Right atrium auricular region (tissue), 2 donors: ENCODE data around the gene SPACA4. TPM values are rescaled to one million over a fixed set of nuclear protein-coding genes. Genes with fewer than 3 reads are reported as not detected.

Source experiments
- DNase-seq: peaks from one replicate; pipeline ENCODE4 v3.0.0-alpha.2; 2019; ENCODE audit warnings: low spot score
- H3K27ac ChIP-seq, 2 donors: fragments of 200-600 bp; sonication (generic); 1 replicate in 1 of 2; 2 replicates in 1 of 2; pipeline ENCODE4 v1.5.1; 2016 to 2019
- H3K27me3 ChIP-seq, 2 donors: fragments of 200-600 bp; sonication (generic); one replicate each; pipeline versions ENCODE4 v1.5.1 to v1.6.0; 2017 to 2019
- H3K36me3 ChIP-seq: fragments of 200-600 bp; sonication (generic); one replicate; pipeline ENCODE4 v1.5.1; 2016
- H3K4me1 ChIP-seq, 2 donors: fragments of 200-600 bp; sonication (generic); one replicate each; pipeline versions ENCODE4 v1.5.1 to v1.6.0; 2017 to 2019
- H3K4me3 ChIP-seq, 2 donors: fragments of 200-600 bp; sonication (generic); 1 replicate in 1 of 2; 2 replicates in 1 of 2; pipeline ENCODE4 v1.5.1; 2017 to 2019; ENCODE audit warnings: mild to moderate bottlenecking in 1 of 2, moderate library complexity in 1 of 2
- H3K9me3 ChIP-seq, 2 donors: fragments of 200-600 bp; sonication (generic); one replicate each; pipeline ENCODE4 v1.5.1; 2019
- CTCF ChIP-seq, 2 donors: fragments of 200-600 bp; sonication (generic); IDR thresholded peaks; one replicate each; pipeline ENCODE4 v1.5.1; 2019; ENCODE audit warnings: antibody characterized with exemption in 2 of 2
- total RNA-seq, 2 donors: library from RNA; depleted of rRNA; stranded (reverse); fragments of >200 nt; gene quantifications; one replicate each; pipeline ENCODE4 v1.1.0, GENCODE V29; 2016

SPACA4 gene
- total RNA-seq, 2 donors from 2014 or later = not detected

DNA sequence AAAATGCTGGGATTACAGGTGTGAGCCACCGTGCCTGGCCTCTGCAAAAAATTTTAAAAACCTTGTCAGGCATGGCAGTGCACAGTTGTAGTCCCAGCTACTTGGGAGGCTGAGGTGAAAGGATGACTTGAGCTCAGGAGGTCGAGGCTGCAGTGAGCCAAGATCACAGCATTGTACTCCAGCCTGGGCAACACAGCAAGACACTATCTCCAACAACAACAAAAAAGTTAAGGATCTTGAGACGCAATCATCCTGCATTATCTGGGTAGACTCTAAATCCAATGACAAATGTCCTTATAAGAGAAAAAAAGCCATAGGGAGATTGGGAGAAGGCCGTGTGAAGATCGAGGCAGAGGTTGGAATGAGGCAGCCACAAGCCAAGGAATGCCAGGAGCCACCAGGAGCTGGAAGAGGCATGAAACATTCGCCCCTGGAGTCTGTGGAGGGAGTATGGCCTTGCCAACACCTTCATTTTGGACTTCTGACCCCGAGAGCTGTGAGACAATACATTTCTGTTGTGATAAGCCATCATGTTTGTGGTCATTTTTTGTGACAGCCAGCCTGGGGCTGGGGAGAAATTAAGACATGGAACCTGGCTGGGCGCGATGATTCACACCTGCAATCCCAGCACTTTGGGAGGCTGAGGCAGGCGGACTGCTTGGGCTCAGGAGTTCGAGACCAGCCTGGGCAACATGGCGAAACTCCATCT, 44.6 kb downstream of the SPACA4 start:
- Histone ChIP-seq H3K27me3 (no peaks in the 10 kb centered on the region), H3K27ac (no peak overlapping the region), H3K4me3 (no peak overlapping the region), H3K4me1 (peaks cover 0 to 4% of the 10 kb centered on the region in 2 donors), H3K36me3 (no peaks in the 10 kb centered on the region), H3K9me3 (no peaks in the 10 kb centered on the region)
- DNase-seq = no peak
- no peak for TF ChIP-seq CTCF (IDR thresholded peaks at IDR 0.05)

DNA sequence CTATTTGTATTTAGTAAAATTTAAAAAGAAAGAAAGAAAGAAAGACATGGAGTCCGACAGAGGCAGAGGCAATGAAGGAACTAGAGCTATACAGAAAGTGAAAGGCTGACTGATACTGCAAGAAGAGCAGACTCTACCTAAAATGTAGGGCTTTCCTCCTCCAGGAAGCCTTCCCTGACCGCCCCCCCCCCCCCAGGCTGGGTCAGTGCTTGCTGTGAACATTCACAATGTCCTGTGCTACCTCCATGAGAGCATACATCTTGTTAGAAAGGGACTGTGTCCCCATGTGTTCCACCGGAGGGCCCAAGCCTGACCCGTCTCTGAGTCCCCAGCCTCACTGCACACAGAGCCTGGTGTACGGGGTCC, 45.1 kb downstream of the SPACA4 start:
- Histone ChIP-seq H3K36me3 (no peaks in the 10 kb centered on the region), H3K27me3 (no peaks in the 10 kb centered on the region), H3K4me1 (no peaks in the 10 kb centered on the region), H3K9me3 (no peaks in the 10 kb centered on the region), H3K27ac (no peak overlapping the region), H3K4me3 (no peak overlapping the region)
- DNase-seq = no peak
- TF ChIP-seq CTCF (IDR thresholded peaks at IDR 0.05) = no peak

DNA sequence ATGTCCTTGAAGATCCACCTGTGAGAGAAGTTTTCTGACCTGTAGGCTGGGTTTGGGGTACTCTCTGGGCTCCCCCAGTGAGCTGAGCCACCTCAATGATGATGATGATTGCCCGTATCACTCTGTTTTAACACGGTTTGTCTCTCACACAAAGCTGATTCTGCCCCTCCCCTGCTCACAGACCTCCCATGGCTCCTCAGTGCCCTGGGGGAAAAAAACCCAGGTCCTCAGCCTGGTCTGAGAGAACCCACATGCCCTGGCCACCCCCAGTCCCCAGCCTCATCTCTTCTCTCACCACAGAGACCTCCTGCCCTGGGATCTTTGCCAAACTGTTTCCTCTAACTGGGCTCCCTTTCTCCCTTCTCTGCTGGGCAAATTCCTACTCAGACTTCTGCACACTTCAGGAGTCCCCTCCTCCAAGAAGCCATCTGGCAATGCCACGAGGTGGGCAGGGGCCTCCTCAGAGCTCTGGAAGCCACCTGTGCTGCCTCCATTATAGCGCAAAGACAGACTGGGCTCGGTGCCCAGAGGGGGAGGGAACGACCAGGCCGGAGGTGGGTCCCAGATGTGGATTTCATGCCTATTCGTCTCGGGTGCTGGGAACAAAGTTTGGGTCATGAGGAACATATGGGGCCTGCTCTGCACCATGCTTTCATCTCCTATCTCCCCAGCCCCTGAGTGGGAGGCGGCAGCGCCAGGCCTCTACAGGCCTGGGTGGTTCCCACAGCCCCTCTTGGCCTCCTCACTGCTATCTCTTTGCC, 47.9 kb downstream of the SPACA4 start:
- Histone ChIP-seq H3K4me3 (no peak overlapping the region), H3K27me3 (no peaks in the 10 kb centered on the region), H3K27ac (no peak overlapping the region), H3K36me3 (no peaks in the 10 kb centered on the region), H3K4me1 (no peaks in the 10 kb centered on the region), H3K9me3 (no peaks in the 10 kb centered on the region)
- no peak for DNase-seq
- TF ChIP-seq CTCF (IDR thresholded peaks at IDR 0.05) = no peak

DNA sequence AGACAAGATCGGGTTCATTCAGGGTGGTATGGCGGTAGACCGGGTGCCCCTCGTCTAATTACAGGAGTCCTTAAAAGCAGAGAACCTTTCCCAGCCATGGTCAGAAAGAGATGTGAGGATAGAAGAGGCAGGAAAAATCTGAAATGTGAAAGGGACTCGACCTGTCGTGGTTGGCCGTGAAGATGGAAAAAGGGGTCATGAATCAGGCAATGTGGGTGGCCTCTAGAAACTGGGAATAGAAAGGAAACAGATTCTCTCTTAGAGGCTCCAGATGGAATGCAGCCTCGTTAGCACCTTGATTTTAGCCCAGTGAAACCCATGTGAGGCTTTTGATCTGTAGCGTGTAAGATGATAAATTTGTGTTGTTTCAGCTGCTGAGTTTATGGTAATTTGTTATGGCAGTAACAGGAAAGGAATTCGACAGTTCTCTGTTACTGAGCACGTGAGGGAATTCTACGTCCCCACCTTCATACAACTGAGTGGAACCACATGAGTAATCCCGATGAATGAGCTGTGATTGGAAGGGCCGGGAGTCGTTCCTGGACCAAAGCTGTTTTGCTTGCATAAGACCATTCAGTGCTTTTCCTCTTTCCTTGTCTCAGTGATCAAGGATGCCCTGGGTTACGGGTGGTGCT, 50.4 kb downstream of the SPACA4 start:
- H3K4me1 ChIP-seq = peaks cover 0 to 11% of the 10 kb centered on the region in 2 donors
- no peak for DNase-seq

More for the DNA sequence above, 50.4 kb downstream of the SPACA4 start:
- H3K4me3 ChIP-seq = no peak overlapping the region
- no peaks in the 10 kb centered on the region for H3K36me3 ChIP-seq
- TF ChIP-seq CTCF (IDR thresholded peaks at IDR 0.05) = no peak
- no peaks in the 10 kb centered on the region for H3K27me3 ChIP-seq
- no peaks in the 10 kb centered on the region for H3K9me3 ChIP-seq
- H3K27ac ChIP-seq = no peak overlapping the region

Other genes starting within 250 kb of the SPACA4 start
- gene TMEM143, start 242.8 kb upstream of the SPACA4 start, total RNA-seq = 10 to 100 TPM; 20.4 to 43.8 TPM
- not detected for gene SYNGR4, start 242.4 kb upstream of the SPACA4 start, total RNA-seq
- gene KDELR1, start 215.2 kb upstream of the SPACA4 start, total RNA-seq = 10 to 100 TPM; 74.1 to 82.0 TPM
- gene GRIN2D, start 213.1 kb upstream of the SPACA4 start, total RNA-seq = under 1 TPM; 0.31 to 0.33 TPM
- 10 to 100 TPM; 10.8 to 19.8 TPM for gene GRWD1, start 160.8 kb upstream of the SPACA4 start, total RNA-seq
- gene KCNJ14, start 151.2 kb upstream of the SPACA4 start, total RNA-seq = under 1 TPM; 0.26 to 0.31 TPM
- 10 to 100 TPM; 13.3 to 22.5 TPM for gene CYTH2, start 137.4 kb upstream of the SPACA4 start, total RNA-seq
- 1 to 10 TPM; 1.3 to 1.6 TPM for gene LMTK3, start 94.9 kb upstream of the SPACA4 start, total RNA-seq
- not detected for gene SULT2B1, start 54.6 kb upstream of the SPACA4 start, total RNA-seq
- not detected for gene FAM83E, start 8.3 kb downstream of the SPACA4 start, total RNA-seq
- 1,000 to 10,000 TPM in 1 of 2 donors, 100 to 1,000 TPM in 1; 846 to 1,334 TPM for gene RPL18, start 12.4 kb downstream of the SPACA4 start, total RNA-seq
- 1 to 10 TPM; 6.2 to 8.0 TPM for gene SPHK2, start 12.8 kb downstream of the SPACA4 start, total RNA-seq
- gene DBP, start 30.6 kb downstream of the SPACA4 start, total RNA-seq = 1 to 10 TPM; 2.8 to 5.9 TPM
- 10 to 100 TPM in 1 of 2 donors, 1 to 10 TPM in 1; 3.4 to 13.3 TPM for gene CA11, start 39.4 kb downstream of the SPACA4 start, total RNA-seq
- under 1 TPM in 1 of 2 donors, not detected in 1; 0.16 TPM for gene NTN5, start 66.3 kb downstream of the SPACA4 start, total RNA-seq
- gene FUT2, start 89.2 kb downstream of the SPACA4 start, total RNA-seq = not detected
- 1 to 10 TPM in 1 of 2 donors, under 1 TPM in 1; 0.70 to 2.4 TPM for gene MAMSTR, start 113.0 kb downstream of the SPACA4 start, total RNA-seq
- 10 to 100 TPM; 13.6 to 22.9 TPM for gene RASIP1, start 133.9 kb downstream of the SPACA4 start, total RNA-seq
- not detected for gene IZUMO1, start 140.2 kb downstream of the SPACA4 start, total RNA-seq
- gene FUT1, start 145.9 kb downstream of the SPACA4 start, total RNA-seq = 1 to 10 TPM; 3.1 to 3.3 TPM
- gene FGF21, start 148.8 kb downstream of the SPACA4 start, total RNA-seq = not detected
- 10 to 100 TPM; 32.3 to 37.5 TPM for gene BCAT2, start 204.3 kb downstream of the SPACA4 start, total RNA-seq
- 1 to 10 TPM; 3.7 to 6.3 TPM for gene HSD17B14, start 229.7 kb downstream of the SPACA4 start, total RNA-seq